ENCODE results near the gene ADAMTS17.

Gene ADAMTS17

GRCh38 chr15:100338971-100339444 lies 2.8 kb downstream of the ADAMTS17 start:
- DNase-seq, result peak; percentile 68

DNA sequence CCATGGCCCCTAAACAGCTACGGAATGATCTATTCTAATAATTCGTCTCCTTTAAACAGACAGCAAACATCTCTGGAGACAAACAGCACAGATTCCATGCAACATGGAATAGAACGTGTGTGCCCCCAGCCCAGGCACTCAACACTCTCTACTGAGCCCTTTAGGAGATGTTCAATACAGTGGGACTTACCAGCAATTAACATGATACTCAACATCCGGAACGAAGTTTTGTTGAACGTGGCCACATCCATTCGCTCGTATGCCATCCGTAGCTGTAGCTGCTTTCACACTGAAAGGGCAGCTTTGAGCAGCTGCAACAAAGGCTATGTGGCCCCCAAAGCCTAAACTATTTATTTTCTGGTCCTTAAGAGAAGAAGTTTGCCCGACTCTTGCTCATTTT lies 3.5 kb downstream of the ADAMTS17 start:
- no peak for DNase-seq

- DNase-seq, result no peak
These were observed 4.4 kb downstream of the ADAMTS17 start for GRCh38 chr15:100337096-100338044.

- DNase-seq, result no peak
These were observed 5.7 kb downstream of the ADAMTS17 start for GRCh38 chr15:100336061-100336460.

- DNase-seq, result no peak
These were observed 6.3 kb downstream of the ADAMTS17 start for GRCh38 chr15:100335335-100335999.

- DNase-seq, result no peak
These were observed 6.9 kb downstream of the ADAMTS17 start for GRCh38 chr15:100334905-100335304.

GRCh38 chr15:100334456-100334855 lies 7.3 kb downstream of the ADAMTS17 start:
- no peak for DNase-seq

- DNase-seq, result no peak
These were observed 7.8 kb downstream of the ADAMTS17 start for GRCh38 chr15:100334015-100334414.

- DNase-seq, result no peak
These were observed 8.5 kb downstream of the ADAMTS17 start for GRCh38 chr15:100333236-100333635.

GRCh38 chr15:100332721-100333120 lies 9.1 kb downstream of the ADAMTS17 start:
- no peak for DNase-seq

DNA sequence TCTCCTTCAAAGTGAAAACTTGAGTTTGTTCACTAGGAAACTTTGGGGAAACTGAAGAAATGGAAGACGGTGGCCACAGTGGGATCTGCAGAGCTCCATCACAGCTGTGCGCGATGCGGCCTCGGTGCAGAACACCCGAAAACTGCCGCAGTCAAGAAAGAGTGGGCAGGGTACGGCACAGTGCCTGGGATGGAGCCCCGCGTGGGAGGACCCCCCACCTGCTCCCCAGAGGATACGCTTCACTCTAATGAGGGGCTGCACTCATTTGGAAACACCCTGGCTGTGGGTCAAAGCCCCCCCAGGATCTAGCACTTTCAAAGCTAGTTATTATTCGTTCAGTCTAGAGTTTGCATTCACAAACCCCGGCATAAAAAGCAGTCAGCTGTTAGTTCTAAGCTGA lies 9.5 kb downstream of the ADAMTS17 start:
- no peak for DNase-seq

DNA sequence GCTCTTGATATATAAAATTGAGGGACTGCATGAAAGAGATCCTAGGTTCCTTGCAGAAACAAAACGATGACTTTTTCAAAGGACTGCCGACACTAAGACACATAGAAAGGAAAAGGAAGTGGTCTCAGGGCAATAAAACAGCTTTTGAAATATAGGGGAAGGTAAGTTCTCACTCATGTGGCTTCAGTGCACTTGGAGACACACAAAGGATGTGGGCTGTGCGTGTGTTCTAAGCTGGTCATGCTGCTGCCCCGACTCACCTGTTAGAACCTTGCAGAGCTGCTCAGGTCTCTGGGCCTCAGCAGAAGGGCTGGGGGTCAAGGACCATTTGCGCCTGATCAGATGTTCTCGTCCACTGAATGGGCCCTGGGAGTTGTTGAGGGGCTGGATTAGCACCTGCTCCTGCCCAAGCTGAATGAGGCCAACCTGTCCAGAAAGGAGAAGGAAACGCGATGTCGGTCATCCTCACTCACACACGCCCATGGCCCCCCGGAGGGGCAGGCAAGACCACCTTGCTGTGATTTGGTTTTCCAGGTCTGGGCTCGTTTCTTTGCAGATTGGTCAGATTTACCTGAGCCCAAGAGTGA lies 11.1 kb downstream of the ADAMTS17 start:
- DNase-seq, result no peak

GRCh38 chr15:100330221-100330620 lies 11.6 kb downstream of the ADAMTS17 start:
- DNase-seq, result no peak

DNA sequence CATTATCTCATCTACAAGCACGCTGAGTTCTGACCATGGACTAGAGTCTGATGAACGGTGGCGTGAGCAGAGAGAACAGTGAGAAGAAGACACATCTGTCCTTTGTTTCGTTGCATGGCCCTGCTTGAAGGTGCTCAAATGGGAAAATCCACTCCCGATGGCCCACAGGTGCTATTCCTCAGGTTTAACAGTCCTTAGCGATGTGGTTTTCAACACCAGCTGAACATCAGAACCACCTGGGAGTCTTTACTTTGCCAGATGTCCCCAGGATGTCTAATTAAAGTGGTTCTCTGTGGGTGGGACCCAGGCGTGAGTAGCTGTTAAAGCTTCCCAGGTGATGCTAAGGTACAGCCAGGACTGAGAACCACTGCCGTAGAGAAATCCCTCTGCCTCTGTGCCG lies 13.0 kb downstream of the ADAMTS17 start:
- DNase-seq, result no peak

- no peak for DNase-seq
These were observed 22.9 kb downstream of the ADAMTS17 start for GRCh38 chr15:100318880-100319279.

DNA sequence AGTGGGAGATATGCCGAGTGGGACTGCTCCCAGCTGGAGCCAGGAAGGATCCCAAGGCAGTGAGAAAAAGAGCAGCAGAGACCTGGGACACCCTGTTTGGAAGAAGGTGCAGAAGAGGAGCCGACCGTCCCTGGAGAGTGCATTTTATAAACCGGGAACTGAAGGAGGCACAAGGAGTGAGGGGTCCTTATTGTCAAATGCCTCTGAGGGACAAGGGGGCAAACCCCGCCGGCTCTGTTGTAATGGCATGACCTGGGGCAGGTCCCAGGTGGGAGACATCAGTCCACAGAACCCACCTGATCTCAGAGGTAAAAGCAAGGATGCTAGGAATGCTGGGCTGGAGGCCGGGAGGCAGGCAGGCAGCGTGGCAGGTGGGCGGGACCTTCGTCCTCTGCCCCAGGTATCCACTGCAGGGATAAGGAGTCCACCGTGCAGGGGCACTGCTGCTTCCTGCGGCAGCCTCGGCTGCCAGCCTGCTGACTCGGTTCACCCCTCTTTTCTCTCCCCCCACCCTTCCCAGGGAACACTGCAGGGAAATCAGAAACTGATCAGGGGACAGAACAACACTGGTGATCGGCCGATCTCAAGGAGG lies 26.9 kb downstream of the ADAMTS17 start:
- DNase-seq, result no peak

GRCh38 chr15:100311833-100312476 lies 29.8 kb downstream of the ADAMTS17 start:
- no peak for DNase-seq

GRCh38 chr15:100311154-100311625 lies 30.6 kb downstream of the ADAMTS17 start:
- no peak for DNase-seq

DNA sequence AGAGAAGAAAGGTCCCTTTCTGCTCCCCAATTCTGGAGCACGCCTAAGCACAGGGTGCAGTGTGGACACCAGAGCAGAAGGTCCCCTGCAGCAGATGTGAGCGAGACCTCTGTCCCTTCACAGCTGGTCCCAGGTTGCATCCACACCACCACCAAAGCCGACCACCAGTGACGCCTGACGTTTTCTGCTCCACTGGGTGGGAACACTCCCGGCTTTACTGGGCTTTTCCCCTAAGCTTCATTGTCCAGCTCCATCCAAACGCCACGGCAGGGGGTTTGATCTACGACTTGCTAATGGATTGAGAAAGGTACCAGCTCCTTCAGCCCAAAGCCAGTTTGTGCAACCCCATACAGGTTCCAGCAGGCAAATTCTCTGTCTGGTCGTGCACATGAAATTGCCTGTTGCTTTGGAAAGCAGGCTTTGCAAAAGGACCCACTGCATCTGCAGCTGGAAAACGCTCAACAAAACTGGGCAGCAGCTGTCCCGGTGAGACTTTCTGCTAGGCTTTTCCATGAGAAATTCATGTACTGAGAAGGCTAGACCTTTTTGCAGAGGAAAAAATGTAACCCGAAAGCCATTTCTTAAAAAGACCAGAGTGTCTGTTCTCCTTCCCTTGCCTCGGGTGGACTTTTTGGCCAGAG lies 31.1 kb downstream of the ADAMTS17 start:
- no peak for DNase-seq

GRCh38 chr15:100310041-100310405 lies 31.8 kb downstream of the ADAMTS17 start:
- DNase-seq, result no peak

DNA sequence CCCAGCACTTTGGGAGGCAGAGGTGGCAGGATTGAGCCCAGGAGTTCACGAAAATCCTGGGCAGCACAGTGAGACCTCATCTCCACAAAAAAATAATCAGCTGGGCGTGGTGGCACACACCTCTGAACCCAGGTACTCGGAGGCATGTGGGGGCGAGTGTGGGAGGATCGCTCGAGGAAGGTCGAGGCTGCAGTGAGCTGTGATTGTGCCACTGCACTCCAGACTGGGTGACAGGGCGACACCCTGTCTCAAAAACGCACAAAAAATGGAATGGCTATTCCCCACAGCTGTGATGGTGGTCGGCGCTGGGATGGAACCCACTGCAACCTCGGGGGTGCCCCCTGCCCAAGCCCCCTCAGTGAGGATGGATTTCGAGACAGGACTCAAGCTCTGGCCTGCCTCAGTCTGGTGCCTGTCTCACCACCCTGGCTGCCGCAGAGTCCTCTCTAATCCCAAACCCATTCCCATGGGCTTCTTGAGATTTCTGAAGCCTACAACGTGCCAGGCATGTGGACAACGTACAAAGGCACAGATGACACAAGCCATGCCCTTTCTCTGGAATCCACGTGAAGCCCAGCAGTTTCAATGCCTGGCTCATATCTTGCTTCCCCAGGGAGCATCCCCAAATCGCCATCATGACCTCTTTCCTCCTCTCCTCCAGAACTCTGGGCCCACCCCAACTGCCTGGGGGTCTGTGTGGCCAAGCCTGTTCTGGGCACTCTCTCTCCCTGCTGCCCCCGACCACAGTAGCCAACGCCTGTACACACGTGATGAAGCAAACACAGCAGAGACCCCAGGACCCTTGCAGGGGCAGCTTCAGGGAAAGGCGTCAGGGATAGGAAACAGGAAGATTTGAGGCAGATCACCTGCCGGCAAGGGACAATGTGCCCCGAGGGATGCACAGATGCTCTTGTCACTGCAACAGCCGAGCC lies 32.4 kb downstream of the ADAMTS17 start:
- no peak for DNase-seq

All from hematopoietic multipotent progenitor cell treated with erythropoietin and hydrocortisone succinate and interleukin-3 and kit ligand, for 6 days (in vitro differentiated cells).